Measurements from ENCODE around the gene MBD5. TPM values are rescaled to one million over a fixed set of nuclear protein-coding genes. Genes with fewer than 3 reads are reported as not detected.

MBD5 gene
- polyA plus RNA-seq, 3 donors, result 54.2 to 57.0 (median 56.7) TPM

GRCh38 chr2:148106331-148106730 is 85.4 kb downstream of the MBD5 start:
- DNase-seq (ENCODE audit: low read depth in 3 of 3, low spot score in 2 of 3), result no peak

- no peak for DNase-seq (ENCODE audit: low read depth in 3 of 3, low spot score in 2 of 3)
These were observed 87.5 kb downstream of the MBD5 start for GRCh38 chr2:148108385-148108784.

GRCh38 chr2:148110184-148110583 is 89.3 kb downstream of the MBD5 start:
- no peak for DNase-seq (ENCODE audit: low read depth in 3 of 3, low spot score in 2 of 3)

GRCh38 chr2:148122788-148123187 is 101.9 kb downstream of the MBD5 start:
- no peak for DNase-seq (ENCODE audit: low read depth in 3 of 3, low spot score in 2 of 3)

GRCh38 chr2:148124271-148124670 is 103.4 kb downstream of the MBD5 start:
- no peak for DNase-seq (ENCODE audit: low read depth in 3 of 3, low spot score in 2 of 3)

GRCh38 chr2:148130581-148130980 is 109.7 kb downstream of the MBD5 start:
- DNase-seq (ENCODE audit: low read depth in 3 of 3, low spot score in 2 of 3), result peak; percentile 23 to 56 (median 27)

GRCh38 chr2:148132412-148132811 is 111.5 kb downstream of the MBD5 start:
- DNase-seq (ENCODE audit: low read depth in 3 of 3, low spot score in 2 of 3), result no peak

GRCh38 chr2:148135705-148136104 is 114.8 kb downstream of the MBD5 start:
- no peak for DNase-seq (ENCODE audit: low read depth in 3 of 3, low spot score in 2 of 3)

GRCh38 chr2:148136441-148136840 is 115.5 kb downstream of the MBD5 start:
- no peak for DNase-seq (ENCODE audit: low read depth in 3 of 3, low spot score in 2 of 3)

- DNase-seq (ENCODE audit: low read depth in 3 of 3, low spot score in 2 of 3), result no peak
These were observed 141.1 kb downstream of the MBD5 start for GRCh38 chr2:148161909-148162435.

- no peak for DNase-seq (ENCODE audit: low read depth in 3 of 3, low spot score in 2 of 3)
These were observed 142.0 kb downstream of the MBD5 start for GRCh38 chr2:148162871-148163270.

- no peak for DNase-seq (ENCODE audit: low read depth in 3 of 3, low spot score in 2 of 3)
These were observed 145.1 kb downstream of the MBD5 start for GRCh38 chr2:148165975-148166374.

- no peak for DNase-seq (ENCODE audit: low read depth in 3 of 3, low spot score in 2 of 3)
These were observed 146.4 kb downstream of the MBD5 start for GRCh38 chr2:148167241-148167766.

GRCh38 chr2:148167855-148168254 is 147.0 kb downstream of the MBD5 start:
- no peak for DNase-seq (ENCODE audit: low read depth in 3 of 3, low spot score in 2 of 3)

GRCh38 chr2:148172131-148172753 is 151.4 kb downstream of the MBD5 start:
- no peak for DNase-seq (ENCODE audit: low read depth in 3 of 3, low spot score in 2 of 3)

- no peak for DNase-seq (ENCODE audit: low read depth in 3 of 3, low spot score in 2 of 3)
These were observed 152.3 kb downstream of the MBD5 start for GRCh38 chr2:148173168-148173567.

- DNase-seq (ENCODE audit: low read depth in 3 of 3, low spot score in 2 of 3), result no peak
These were observed 156.7 kb downstream of the MBD5 start for GRCh38 chr2:148177559-148177958.

- no peak for DNase-seq (ENCODE audit: low read depth in 3 of 3, low spot score in 2 of 3)
These were observed 158.8 kb downstream of the MBD5 start for GRCh38 chr2:148179724-148180123.

GRCh38 chr2:148184976-148185375 is 164.1 kb downstream of the MBD5 start:
- no peak for DNase-seq (ENCODE audit: low read depth in 3 of 3, low spot score in 2 of 3)

- DNase-seq (ENCODE audit: low read depth in 3 of 3, low spot score in 2 of 3), result no peak
These were observed 174.0 kb downstream of the MBD5 start for GRCh38 chr2:148194882-148195281.

- DNase-seq (ENCODE audit: low read depth in 3 of 3, low spot score in 2 of 3), result no peak
These were observed 180.4 kb downstream of the MBD5 start for GRCh38 chr2:148201075-148202004.

Measured in right renal cortex interstitium (tissue), 3 donors.